HepG2 (cell line): Measurements from ENCODE around the gene BCL2. TPM values are rescaled to one million over a fixed set of nuclear protein-coding genes. Genes with fewer than 3 reads are reported as not detected.
A peak's percentile ranks its signal among the peaks of the same experiment; 100 is the strongest.

ENCODE experiments used
- ATAC-seq: fragments of 200-7000 bp; cut with Tn5 transposase; 3 replicates; pipeline ENCODE4 v1.9.1; 2020; ENCODE audit warnings: mild to moderate bottlenecking, moderate library complexity
- BruUV-seq: library from RNA; stranded (reverse); fragments of 400-500 nt; replicated peaks from 2 replicates; lab custom pipeline; 2021; lab: Mats Ljungman, UMichigan
- CTCF ChIA-PET: fragments of 300-600 bp; formaldehyde crosslinking; extraction: SDS; loops from one replicate; lab custom pipeline; 2021; ENCODE audit warnings: low total read pairs, inconsistent platforms, low intra/inter-chr PET ratio; lab: Yijun Ruan, JAX
- POLR2A ChIA-PET: fragments of 350-600 bp; sonication (Branson Sonifier 250); formaldehyde crosslinking; loops from one replicate; lab custom pipeline; 2020; ENCODE audit warnings: antibody characterized with exemption, inconsistent platforms; lab: Yijun Ruan, JAX
- DNase-seq: peaks from one replicate; pipeline ENCODE4 v3.0.0-alpha.2; 2015; ENCODE audit warnings: low spot score
- FAIRE-seq: peaks from 3 replicates; lab custom pipeline; 2011; peaks lifted over from hg19 to GRCh38; lab: Jason Lieb, UNC
- H2AFZ ChIP-seq: one replicate; pipeline ENCODE4 v1.6.1; 2011; ENCODE audit warnings: low read length, inconsistent platforms
- H3K27ac ChIP-seq: fragments of 300-600 bp; 3 replicates; pipeline ENCODE4 v1.8.0; 2011; ENCODE audit warnings: mixed run types, mild to moderate bottlenecking, mixed read lengths, low read length, inconsistent platforms; ENCODE audit not compliant: insufficient read depth; ENCODE audit errors: extremely low read length
- H3K27me3 ChIP-seq, 2 experiments: fragments of 200-600 bp in 1 of 2; 2 replicates in 1 of 2; 3 replicates in 1 of 2; pipeline versions ENCODE4 v1.6.0 to v1.8.0; 2011; ENCODE audit warnings: low read length in 2 of 2, mild to moderate bottlenecking in 2 of 2, moderate library complexity in 2 of 2, inconsistent platforms in 1 of 2; ENCODE audit not compliant: insufficient read depth in 2 of 2, control insufficient read depth in 1 of 2
- H3K36me3 ChIP-seq, 2 experiments: fragments of 200-600 bp in 1 of 2; replicated peaks in 1 of 2; 2 replicates in 1 of 2; 3 replicates in 1 of 2; pipeline versions ENCODE4 v1.5.1 to v1.8.0; 2011; ENCODE audit warnings: low read length in 2 of 2, inconsistent platforms in 1 of 2; ENCODE audit not compliant: insufficient read depth in 2 of 2, control insufficient read depth in 1 of 2
- H3K4me1 ChIP-seq: 2 replicates; pipeline ENCODE4 v1.5.1; 2012; ENCODE audit warnings: low read length, inconsistent platforms; ENCODE audit not compliant: insufficient read depth
- H3K4me2 ChIP-seq: 2 replicates; pipeline ENCODE4 v1.6.0; 2011; ENCODE audit warnings: low read depth, low read length, inconsistent platforms
- H3K4me3 ChIP-seq, 3 experiments: fragments of 200-600 bp in 1 of 3; sonication (generic), shearing (Covaris generic) in 1 of 3; replicated peaks in 1 of 3; 2 replicates each; pipeline ENCODE4 v1.5.1; 2011 to 2016; ENCODE audit warnings: low read length in 3 of 3, inconsistent platforms in 2 of 3, low read depth in 2 of 3, mild to moderate bottlenecking in 2 of 3, control low read depth in 1 of 3, mixed read lengths in 1 of 3; ENCODE audit not compliant: insufficient read depth in 1 of 3
- H3K79me2 ChIP-seq: one replicate; pipeline ENCODE4 v1.6.1; 2011; ENCODE audit warnings: low read length, inconsistent platforms; ENCODE audit not compliant: insufficient read depth
- H3K9ac ChIP-seq: 2 replicates; pipeline ENCODE4 v1.6.0; 2011; ENCODE audit warnings: mild to moderate bottlenecking, low read depth, low read length, inconsistent platforms; ENCODE audit not compliant: insufficient read depth
- H3K9me3 ChIP-seq: 2 replicates; pipeline ENCODE4 v1.5.1; 2012; ENCODE audit warnings: mild to moderate bottlenecking, low read length
- H4K20me1 ChIP-seq: 2 replicates; pipeline ENCODE4 v1.6.0; 2011; ENCODE audit warnings: inconsistent platforms, mild to moderate bottlenecking, low read length, moderate library complexity; ENCODE audit not compliant: insufficient read depth
- AGO2 ChIP-seq: fragments of 200-400 bp; formaldehyde crosslinking; optimal IDR thresholded peaks from 2 replicates; pipeline ENCODE3; 2017; ENCODE audit warnings: mild to moderate bottlenecking, low read depth, low read length, moderate library complexity
- CTCF ChIP-seq: sonication (generic); formaldehyde crosslinking; IDR thresholded peaks from 2 replicates; pipeline ENCODE4 v1.5.0; 2020; ENCODE audit warnings: mild to moderate bottlenecking, missing genetic modification reagents, moderate library complexity
- EED ChIP-seq: sonication (generic); formaldehyde crosslinking; IDR thresholded peaks from 2 replicates; pipeline ENCODE4 v1.5.0; 2020; ENCODE audit warnings: mild to moderate bottlenecking, missing genetic modification reagents
- HNRNPLL ChIP-seq: fragments of 200-400 bp; formaldehyde crosslinking; IDR thresholded peaks from 2 replicates; pipeline ENCODE4 v1.6.1; 2017; ENCODE audit warnings: mild to moderate bottlenecking, low read depth, low read length; ENCODE audit not compliant: poor library complexity, severe bottlenecking
- KDM5B ChIP-seq: sonication (generic); formaldehyde crosslinking; IDR thresholded peaks from 2 replicates; pipeline ENCODE4 v1.4.0; 2020; ENCODE audit warnings: missing genetic modification reagents, mild to moderate bottlenecking, borderline replicate concordance
- MAX ChIP-seq: IDR thresholded peaks from 2 replicates; pipeline ENCODE4 v1.6.1; 2012; ENCODE audit warnings: inconsistent platforms
- POGZ ChIP-seq: sonication (generic); formaldehyde crosslinking; IDR thresholded peaks from 2 replicates; pipeline ENCODE4 v1.4.0; 2020; ENCODE audit warnings: mild to moderate bottlenecking, missing genetic modification reagents
- ZNF33B ChIP-seq: sonication (generic); formaldehyde crosslinking; IDR thresholded peaks from 2 replicates; pipeline ENCODE4 v1.5.1; 2020; ENCODE audit warnings: mild to moderate bottlenecking, missing genetic modification reagents
- ZNF574 ChIP-seq: sonication (generic); formaldehyde crosslinking; IDR thresholded peaks from 2 replicates; pipeline ENCODE4 v1.4.0; 2020; ENCODE audit warnings: missing genetic modification reagents
- ZNF687 ChIP-seq: sonication (generic); formaldehyde crosslinking; IDR thresholded peaks from 2 replicates; pipeline ENCODE4 v1.5.1; 2020; ENCODE audit warnings: mild to moderate bottlenecking, missing genetic modification reagents, moderate library complexity
- WGBS: methylation state at CpG from one replicate; pipeline ENCODE4 v1.1.6; 2017; ENCODE audit warnings: low lambda C conversion rate; 5-methylcytosine and 5-hydroxymethylcytosine counted together
- in situ Hi-C: cut with HindIII; loops from 2 replicates; pipeline ENCODE4 v1.10.0; 2017; ENCODE audit warnings: low pct_unique_long_range_greater_than_20kb; ENCODE audit not compliant: extremely low pct_ligation_motif_present
- intact Hi-C: fragments of 100-400 bp; cut with micrococcal nuclease; formaldehyde crosslinking; loops from one replicate; pipeline ENCODE4 v1.10.0; 2022; ENCODE audit not compliant: unreplicated experiment
- polyA plus RNA-seq, 8 experiments: library from polyadenylated mRNA; depleted of rRNA in 3 of 8; stranded (reverse) in 7 of 8; unstranded in 1 of 8; fragments of >200 nt; fragmentation: Illumina TruSeq in 4 of 8; extraction: Trizol in 4 of 8; gene quantifications; 2 replicates each; pipeline versions ENCODE4 v1.2.1 to v1.2.3, GENCODE V29; 2011 to 2016; ENCODE audit warnings: low read depth in 4 of 8, missing spikeins in 1 of 8, mixed read lengths in 1 of 8; ENCODE audit not compliant: insufficient read depth in 1 of 8
- total RNA-seq, 5 experiments: library from RNA; depleted of rRNA; stranded (reverse); fragments of >200 nt; fragmentation: Illumina TruSeq; extraction: Trizol; gene quantifications; 2 replicates each; pipeline ENCODE4 v1.2.3, GENCODE V29; 2016; ENCODE audit warnings: low read depth in 1 of 5

Gene BCL2
- total and polyA plus RNA-seq, 2 of the 13 experiments (the other 11 are each of a cell fraction or from before 2014, with no cell fraction given): 0.07 to 0.53 TPM

GRCh38 chr18:63317982-63318888, 1.3 kb downstream of the BCL2 start:
- H3K4me2 ChIP-seq: peak overlapping the region; percentile 100
- in situ Hi-C loops: loop anchor here (10.0 kb wide), 1 partner anchor 183 kb away; no protein-coding TSS in a partner anchor
- H3K9ac ChIP-seq: no peak overlapping the region
- FAIRE-seq: no peak
- peaks cover 46% of the 10 kb centered on the region for H3K4me1 ChIP-seq
- H3K27ac ChIP-seq: no peak overlapping the region
- POLR2A ChIA-PET: interaction anchor here (2.1 kb wide), 1 partner anchor 49 kb away, joined by 9 read pairs; the partner anchor contains the start of gene KDSR
- H3K4me3 ChIP-seq: peak overlapping the region; percentile 12 to 75 (median 43); a peak in 2 of 6 replicates
- no peaks in the 10 kb centered on the region for H4K20me1 ChIP-seq
- no peak overlapping the region for H2AFZ ChIP-seq
- BruUV-seq: no TSS peak
- no peaks in the 10 kb centered on the region for H3K36me3 ChIP-seq
- H3K9me3 ChIP-seq: no peaks in the 10 kb centered on the region
- DNase-seq: no peak
- ATAC-seq: peak; percentile 45
- peaks cover 0 to 26% of the 10 kb centered on the region in 2 experiments; a peak in 4 of 5 replicates for H3K27me3 ChIP-seq
- CTCF ChIA-PET: no interaction called here
- intact Hi-C loops: no loop called here
- 31% methylated on average over 44 of the region's 66 CpGs for WGBS
- no peaks in the 10 kb centered on the region for H3K79me2 ChIP-seq
- no peak for TF ChIP-seq EED (CRISPR knock-in tag)
- TF ChIP-seq HNRNPLL: peak; percentile 23
- TF ChIP-seq POGZ (CRISPR knock-in tag): peak; percentile 46; the same call in 1 of the 2 replicates
- TF ChIP-seq CTCF: peak; percentile 44
- peak; percentile 87 for TF ChIP-seq ZNF574 (CRISPR knock-in tag)
- TF ChIP-seq AGO2: no peak
- TF ChIP-seq MAX: 0 out of 2 replicates have a peak, but pooled peaks have one; percentile 24
- peak; percentile 43; the same call in 1 of the 2 replicates for TF ChIP-seq KDM5B (CRISPR knock-in tag)
- peak; percentile 31 for TF ChIP-seq ZNF687 (CRISPR knock-in tag)
- TF ChIP-seq ZNF33B (CRISPR knock-in tag): no peak
